SKM-1 (cell line): Measurements from ENCODE around the gene MICALL2.

Experiments
- DNase-seq: peaks from one replicate; lab custom pipeline; 2025; ENCODE audit not compliant: unreplicated experiment; lab: John Stamatoyannopoulos, UW

Gene MICALL2

DNA sequence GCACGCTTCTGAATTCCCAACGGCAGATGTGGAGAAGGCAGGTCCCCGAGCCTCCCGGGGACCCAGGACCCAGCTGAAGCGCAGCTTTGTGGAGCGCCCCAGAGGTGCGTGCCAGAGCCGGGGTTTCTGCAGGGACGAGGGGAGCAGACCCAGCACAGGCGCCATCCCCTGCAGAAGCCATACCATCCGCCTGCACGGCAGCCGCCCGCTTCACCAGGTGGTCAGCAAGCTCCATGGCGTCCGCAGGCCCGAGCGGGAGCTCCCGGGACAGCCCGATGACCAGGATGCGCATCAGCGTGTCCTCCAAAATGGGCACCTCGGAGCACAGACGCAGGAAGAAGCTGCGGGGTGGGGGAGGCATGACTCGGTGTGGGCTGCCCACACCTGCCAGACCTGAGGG lies 34.3 kb upstream of the MICALL2 start:
- DNase-seq, result no peak

DNA sequence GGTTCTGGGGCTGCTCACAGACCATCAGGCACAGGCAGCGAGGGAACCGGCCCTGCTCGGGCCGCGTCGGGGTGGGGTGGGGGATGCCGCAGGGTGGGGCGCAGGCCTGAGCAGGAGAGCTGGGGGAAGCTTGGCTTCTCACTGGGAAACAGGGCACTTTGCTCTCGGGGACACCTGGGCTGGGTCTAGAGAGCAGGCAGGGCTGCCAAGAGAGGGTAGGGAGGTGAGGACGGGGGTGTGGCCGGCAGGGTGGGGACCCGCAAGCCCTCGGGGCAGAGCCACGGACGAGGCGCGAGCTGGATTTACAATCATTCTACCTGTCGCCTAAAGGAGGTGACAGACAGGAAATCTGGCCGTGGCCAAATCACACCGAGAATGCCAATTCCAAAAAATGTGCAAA lies 33.9 kb upstream of the MICALL2 start:
- DNase-seq, result no peak

DNA sequence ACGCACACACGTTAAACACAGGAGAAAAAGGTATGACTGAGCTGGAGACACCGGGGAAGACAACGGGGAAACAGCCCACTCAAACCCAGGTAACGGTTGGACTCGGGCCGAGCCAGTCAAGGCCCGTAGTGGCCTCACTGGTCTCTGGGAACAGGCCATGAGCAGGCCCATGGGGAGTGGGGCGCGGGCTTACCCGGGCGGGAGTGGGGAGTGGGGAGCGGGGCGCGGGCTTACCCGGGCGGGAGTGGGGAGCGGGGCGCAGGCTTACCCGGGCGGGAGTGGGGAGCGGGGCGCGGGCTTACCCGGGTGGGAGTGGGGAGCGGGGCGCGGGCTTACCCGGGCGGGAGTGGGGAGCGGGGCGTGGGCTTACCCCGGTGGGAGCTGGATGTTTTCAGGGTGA lies 33.4 kb upstream of the MICALL2 start:
- DNase-seq, result no peak

DNA sequence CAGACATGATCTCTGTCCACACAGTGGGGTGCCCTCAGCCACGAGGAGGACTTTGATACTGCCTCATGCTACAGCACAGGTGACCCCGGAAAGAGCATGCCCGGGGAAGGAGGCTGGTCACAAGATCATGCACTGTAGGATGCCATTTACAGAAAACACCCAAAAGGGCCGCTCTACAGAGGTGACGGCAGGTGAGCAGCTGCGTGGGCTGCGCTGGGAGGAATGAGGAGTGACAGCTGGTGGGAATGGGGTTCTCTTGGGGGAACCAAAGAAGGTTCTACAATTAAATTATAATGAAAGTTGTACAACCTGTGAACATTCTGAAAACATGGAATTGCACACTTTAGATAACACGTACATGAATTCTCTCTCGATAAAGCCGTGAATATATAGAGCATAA lies 33.0 kb upstream of the MICALL2 start:
- DNase-seq, result no peak

DNA sequence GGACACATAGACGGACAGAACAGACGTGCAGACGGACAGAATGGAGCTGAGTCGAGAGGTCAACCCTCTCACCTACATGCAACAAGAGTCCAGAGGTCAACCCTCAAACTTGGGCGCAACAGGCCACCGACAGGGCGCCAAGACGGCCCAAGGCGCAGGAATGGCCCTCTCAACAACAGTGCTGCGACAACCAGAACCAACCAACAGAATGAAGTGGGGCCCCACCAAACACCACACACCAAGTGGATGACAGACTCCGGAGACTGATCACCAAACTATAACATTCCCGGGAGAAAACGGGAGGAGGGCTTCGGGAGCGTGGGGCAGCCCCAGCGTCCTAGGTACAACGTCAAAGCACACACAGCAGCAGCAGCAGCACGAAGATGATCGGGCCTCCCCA lies 31.6 kb upstream of the MICALL2 start:
- DNase-seq, result no peak

DNA sequence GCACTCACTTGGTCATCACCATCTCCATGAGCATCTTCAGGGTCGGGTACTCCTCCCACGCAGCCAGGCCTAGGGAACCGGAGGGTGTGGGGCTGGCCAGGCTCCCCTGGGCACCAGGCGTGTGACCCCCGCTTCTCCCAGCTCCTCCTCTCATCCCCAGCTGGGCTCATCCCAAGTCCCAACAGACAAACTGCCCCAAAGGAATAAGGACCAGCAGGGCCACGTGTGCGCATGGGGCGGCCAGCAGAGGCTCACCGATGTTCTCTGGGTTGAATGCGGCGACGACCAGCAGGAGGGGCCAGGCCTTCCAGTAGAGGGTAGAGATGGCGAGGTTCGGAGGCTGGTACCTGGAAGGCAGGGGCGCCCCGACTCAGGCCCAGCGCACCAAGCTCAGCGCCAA lies 30.1 kb upstream of the MICALL2 start:
- no peak for DNase-seq

DNA sequence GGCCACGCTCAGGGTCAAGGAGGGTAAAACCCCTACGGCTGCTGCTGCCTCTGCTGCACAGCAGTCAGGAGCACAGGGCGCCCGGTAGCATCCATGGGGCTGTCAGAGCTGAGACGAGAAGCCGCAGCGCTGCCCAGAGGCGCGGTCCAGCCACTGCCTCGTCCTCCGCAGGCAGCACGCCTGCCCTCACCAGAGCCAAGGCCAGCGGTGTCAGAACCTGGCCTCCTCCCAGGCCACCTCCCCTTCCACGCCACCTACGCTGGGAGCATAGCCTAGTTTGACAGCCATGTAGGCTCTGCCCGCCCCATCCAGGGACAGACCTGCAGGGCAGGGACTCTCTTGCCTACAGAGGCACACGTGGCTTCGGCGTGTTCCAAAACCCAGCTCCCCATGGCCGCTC lies 28.7 kb upstream of the MICALL2 start:
- no peak for DNase-seq

DNA sequence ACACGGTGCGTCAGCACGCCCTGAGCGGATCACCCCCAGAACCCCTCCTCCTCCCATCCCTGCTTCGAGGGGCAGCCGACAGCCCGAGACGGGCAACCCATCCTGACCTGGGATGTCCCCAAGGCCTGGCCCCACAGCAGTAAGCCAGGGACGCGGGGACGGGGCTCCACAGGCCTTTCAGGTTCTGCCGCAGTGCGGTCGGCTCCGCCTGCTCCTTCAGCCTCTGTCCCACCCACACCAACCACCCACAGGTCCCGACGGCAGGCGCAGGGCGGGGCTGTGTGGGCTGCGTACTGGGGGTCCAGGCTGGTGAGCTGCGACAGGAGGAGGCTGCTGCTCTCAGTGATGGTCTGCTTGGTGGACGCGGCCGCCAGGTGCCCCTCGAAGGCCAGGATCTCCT lies 28.2 kb upstream of the MICALL2 start:
- DNase-seq, result no peak

DNA sequence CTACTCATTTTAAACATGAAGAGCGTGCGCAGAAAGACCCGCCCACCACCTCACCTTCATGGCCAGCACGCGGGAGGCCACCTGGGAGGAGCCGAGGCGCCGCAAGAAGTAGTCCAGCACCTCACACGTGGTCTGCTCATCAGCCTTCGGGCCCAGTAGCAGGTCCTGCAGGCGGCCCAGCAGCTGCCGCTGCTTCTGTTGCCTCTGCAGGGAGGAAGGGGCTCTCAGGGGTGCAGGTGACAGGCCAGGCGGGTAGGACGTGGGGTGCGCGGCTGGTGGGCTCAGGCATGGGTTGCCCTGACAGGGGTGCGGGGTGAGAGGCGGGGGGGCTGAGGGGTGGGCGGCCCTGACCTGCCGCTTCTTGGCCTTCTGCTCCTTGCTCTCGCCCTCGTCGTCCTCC lies 27.3 kb upstream of the MICALL2 start:
- no peak for DNase-seq

DNA sequence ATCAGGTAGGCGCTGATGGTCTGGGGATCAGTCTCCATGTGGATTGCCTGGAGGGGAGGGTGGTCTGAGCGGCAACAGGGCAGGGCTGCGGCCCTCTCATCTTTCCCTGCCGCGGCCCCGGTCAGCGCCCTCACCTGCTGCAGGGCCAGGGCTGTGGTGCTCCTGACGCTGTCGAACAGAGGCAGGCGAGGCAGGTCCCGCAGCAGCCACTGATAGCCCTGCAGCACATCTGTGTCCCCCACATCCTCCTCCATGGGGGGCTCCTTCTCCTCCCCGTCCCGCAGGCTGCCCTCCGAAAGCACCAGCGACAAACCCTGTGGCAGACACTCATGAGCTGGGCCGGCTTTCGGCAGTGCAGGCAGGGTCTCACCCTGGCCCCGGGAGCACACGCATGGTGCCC lies 25.9 kb upstream of the MICALL2 start:
- no peak for DNase-seq

DNA sequence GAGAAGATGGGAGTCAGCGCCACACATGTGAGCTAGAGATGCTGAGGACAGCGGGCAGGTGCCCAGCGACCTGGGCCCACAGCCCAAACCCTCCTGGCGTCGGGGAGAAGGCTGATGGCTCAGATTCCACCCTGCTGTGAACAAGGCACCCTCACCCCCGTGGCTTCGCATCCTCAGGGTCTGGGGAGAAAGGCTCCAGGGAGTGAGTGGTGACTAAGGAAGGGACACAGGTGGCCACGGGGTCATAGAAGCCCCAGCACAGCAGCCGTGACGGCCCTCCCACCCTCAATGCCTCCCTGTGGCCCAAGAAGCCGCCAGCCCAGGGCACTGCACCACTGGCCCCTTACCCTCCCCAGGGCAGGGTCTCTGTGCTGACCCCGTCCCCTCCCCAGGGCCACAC lies 25.3 kb upstream of the MICALL2 start:
- DNase-seq, result no peak

DNA sequence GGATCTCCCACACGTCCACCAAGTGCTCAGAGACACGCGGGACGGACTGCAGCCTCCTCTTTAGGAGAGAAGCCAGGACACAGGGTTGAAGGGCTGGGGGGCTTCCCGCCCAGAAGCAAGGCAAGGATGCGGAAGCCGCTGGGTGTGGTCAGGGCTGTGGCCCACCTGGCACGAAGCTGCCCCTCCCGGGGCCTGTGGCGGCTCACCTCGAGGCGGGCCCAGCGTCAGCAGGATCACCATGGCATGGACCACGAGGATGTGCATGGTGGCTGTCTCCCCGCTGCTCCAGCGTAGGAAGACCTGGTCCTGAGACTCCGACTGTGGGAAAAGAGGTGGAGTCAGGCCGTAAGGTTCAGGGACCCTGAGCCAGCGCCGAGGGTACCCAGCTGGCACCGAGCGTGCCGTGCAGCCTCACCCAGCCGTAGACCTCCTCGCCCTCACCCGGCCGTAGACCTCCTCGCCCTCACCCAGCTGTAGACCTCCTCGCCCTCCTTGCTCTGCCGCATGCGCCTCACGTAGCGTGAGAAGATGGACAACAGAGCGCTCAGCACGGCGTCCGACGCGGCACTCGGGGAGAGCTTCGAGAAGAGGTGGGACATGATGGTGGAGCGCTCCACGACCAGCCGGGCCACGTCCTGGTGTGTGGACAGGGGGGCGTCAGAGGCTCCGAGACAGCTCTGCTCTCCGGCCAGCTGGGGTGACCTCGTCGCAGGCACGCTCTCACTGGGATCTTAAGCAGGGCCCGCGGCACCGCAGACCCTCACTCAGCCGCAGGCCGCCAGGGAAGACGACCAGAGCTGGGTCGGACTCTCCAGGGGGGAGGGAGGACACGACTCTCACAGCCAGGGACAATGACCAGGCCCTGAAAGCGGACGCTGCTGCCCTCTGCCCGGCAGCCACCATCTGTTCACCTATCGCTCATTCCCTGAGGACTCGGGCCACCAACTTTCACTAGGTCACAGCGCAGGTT lies 24.6 kb upstream of the MICALL2 start:
- no peak for DNase-seq

DNA sequence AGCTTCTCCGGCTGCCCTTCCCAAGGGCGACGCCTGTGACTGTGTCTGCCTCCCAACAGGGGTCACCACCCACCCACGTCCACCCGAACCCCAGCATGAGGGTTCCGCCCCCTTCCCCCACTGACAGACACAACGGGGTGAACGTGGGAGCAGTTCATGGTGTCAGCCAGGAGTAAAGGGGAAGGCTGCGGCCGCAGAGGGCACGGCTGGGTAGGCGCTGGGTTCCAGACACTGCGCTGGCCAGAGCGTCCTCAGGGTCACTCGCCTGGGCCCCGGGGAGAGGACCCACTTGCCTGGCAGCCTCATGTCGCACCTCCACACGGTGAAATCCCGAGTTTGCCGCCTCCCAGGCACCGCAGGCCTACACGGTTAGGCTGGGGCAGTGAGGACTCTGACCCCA lies 23.8 kb upstream of the MICALL2 start:
- no peak for DNase-seq

DNA sequence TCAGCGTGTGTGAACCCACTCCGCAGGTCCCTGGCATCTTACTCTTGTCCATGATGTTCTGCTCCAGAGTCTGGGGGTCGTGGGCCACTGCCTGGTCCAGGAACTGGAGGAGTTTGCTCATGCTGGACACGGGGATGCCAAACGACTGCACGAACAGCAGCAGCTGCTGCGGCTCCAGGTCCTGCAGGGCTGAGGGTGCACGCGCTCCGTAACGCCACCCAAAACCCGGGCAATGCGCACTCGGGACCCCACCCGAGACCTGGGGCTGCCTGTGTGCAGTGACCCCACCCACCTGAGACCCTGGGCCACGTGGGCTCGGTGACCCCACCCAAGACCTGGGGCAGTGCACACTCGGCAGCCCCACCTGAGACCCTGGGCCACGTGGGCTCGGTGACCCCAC lies 22.0 kb upstream of the MICALL2 start:
- no peak for DNase-seq

DNA sequence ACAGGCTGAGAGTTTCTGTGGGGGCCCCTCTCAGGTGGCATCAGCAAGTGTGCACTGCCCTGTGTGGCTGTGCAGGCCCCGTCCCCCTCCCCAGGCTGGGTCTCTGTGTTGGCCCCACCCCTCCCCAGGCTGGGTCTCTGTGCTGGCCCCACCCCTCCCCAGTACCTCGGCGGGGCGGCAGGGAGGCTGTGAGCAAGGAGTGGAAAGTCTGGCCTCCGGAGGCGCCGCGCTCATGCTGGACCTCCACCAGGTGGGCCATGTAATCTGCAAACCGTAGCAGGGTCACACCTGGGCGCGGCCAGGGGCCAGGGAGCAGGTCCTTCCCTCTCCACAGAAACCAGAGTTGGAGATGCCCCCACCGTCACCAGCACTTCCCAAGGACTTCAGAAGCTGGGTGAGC lies 21.4 kb upstream of the MICALL2 start:
- DNase-seq, result no peak

DNA sequence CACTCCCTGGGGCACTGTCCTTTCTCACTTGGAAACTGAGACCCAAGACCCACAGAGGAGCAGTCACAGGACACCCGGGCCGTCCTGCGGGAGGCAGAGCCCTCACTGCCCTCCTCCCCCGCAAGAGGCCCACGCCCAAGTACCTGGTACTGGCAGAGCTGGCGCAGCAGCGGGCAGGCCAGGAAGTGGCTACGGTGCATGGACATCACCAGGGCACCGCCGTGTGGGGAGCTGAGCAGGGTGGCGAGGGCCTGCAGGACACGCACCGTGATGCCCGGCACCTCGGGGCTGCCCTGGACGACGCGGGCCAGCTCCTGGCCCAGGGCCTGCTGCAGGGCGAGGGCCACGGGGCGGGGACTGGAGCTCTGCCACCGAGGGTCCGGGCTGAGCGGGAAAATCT lies 20.0 kb upstream of the MICALL2 start:
- no peak for DNase-seq

DNA sequence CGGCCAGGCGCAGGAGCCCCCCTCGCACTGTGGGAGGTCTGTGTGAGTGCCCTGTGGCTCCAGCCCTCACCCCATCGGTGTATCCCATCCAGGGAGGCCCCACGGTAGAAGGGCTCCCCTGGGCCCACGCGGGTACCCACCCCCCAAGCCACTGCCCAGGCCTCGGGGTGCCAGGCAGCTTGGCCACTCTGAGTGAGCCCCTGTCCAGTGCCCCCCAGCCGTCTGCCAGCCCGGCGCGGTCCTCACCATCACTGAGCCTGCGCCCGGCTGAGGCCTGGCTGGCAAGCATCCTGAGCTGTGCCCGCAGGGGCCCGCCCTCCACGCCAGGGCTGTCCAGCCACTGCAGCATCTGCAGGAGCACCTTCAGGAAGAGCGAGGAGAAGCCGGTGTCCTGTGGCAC lies 19.2 kb upstream of the MICALL2 start:
- no peak for DNase-seq

DNA sequence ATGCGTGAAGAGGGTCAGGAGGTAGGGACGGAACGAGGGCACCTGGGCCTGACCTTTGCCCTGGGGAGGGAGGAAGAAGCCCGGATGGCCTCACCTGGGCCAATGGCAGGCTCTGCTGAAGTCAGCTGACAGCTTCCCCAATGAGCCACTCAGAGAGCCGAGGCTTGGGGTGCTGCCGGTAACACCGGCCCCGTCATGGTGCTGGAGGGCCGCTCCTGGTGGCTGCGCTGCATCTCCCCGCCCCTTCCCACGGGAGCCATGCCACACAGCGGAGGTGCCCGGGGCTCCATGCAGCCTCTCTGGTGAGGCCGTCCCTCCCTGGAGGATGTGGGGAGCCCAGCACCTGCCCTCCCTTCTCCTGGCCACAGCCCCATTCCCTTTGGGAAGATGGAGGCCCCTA lies 17.6 kb upstream of the MICALL2 start:
- no peak for DNase-seq

DNA sequence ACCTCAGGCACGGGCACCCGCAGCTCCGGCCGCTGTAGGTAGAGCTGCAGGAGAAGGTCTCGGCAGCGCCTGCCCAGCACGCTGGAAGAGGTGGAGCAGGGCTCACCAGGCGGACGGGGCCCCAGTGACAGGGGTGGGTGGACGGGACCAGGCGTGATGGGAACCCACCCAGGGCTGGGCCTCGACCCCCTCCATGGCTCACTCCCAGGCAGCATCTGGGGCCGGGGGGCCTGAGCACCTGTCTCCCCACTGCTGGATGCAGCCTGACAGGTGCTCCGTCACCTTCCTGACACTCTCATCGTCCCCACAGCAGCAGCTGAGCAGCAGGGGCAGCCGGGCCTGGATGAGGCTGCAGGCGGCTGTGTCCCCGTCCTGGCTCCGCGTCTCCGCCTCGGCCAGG lies 16.7 kb upstream of the MICALL2 start:
- no peak for DNase-seq

DNA sequence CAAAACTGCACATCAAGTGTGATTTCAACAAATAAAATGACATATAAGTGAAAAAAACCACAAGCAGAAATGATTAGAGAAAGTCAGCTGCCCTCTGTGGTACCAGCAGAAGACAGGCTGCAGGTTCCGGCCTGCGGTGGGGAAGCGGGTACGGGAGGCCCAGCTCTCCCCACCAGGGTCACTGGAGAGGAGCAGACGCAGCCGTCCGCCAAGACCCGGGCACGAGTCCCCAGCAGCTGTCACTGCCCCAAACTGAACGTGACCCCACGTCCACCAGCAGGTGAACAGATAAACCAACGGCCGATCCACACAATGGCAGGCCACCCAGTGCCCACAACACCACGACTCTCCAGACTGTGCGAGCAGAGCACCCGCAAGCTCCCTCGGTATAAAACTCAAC lies 16.1 kb upstream of the MICALL2 start:
- no peak for DNase-seq

DNA sequence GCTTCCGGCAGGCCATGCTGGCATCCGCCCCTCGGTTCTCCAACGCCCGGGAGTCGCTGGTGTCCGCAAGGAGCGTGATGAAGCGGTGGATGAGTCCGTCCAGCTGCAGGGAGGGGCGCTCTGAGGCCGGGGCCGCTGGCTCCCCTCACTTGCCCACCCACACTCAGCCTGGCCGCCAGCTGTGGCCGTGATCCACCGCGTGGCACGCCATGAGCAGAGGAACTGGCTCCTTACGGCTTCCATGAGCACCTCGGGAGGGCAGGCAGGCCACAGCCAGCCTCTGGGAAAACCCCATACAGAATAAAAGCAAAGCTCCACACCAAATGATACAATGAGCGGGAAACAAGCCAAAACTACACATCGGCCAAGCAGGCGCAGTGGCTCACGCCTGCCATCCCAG lies 15.5 kb upstream of the MICALL2 start:
- no peak for DNase-seq

DNA sequence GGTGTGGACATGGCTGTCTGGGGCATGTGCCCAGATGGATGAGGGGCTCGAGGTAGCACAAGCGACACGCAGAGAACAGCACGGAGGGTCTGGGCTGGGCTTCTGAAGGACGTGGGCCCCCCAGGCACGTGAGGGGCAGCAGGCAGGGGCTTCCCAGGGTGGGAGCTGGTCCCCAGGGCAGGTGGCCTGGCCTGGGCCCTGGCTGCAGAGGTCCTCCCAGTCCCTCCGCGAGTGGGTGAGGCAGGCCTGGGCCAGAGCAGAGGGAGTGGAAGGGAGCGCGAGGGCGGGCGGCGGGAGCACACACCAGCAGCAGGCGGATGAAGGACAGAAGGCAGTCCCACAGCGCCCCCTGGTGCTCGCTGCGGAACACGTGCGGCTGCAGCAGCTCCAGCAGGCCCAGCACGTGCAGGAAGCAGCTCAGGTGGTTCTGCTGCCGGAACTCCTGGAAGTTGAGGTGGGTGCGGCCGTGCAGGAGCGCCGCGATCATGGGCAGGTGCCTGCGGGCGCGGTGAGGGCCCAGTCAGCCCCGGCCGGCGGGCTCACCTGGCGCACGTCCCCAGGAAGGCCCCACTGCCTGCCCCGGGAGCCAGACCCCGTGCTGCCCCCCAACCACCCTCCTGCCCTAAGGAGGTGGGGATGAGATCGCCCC lies 14.7 kb upstream of the MICALL2 start:
- peak; percentile 64 for DNase-seq

DNA sequence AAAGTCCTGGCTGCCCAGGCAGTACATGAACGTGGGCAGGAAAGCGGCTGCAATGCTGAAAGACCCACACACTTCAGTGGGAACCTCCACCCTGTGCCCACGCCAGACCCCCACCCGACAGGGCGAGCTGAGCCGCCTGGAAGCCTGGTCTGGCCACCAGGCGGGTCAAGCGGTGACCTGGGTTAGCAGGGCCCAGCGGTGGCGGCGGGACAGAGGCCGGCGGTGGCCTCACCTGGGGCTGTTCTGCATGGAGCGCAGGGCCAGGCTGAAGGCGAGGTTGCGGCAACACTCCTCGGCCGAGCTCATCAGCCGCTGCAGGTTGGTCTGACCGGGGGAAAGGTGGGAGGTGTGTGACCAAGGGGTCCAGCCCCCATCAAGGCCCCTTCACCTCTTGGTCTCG lies 11.6 kb upstream of the MICALL2 start:
- DNase-seq, result no peak
